WTC11 (cell line): ENCODE results near the gene LRRC7. TPM values are rescaled to one million over a fixed set of nuclear protein-coding genes. Genes with fewer than 3 reads are reported as not detected.

ENCODE experiments used
- ATAC-seq: fragments of 200-7000 bp; cut with Tn5 transposase; 2 replicates; pipeline ENCODE4 v1.10.0; 2021; ENCODE audit warnings: mild to moderate bottlenecking, moderate library complexity
- CTCF ChIA-PET: fragments of 300-600 bp; sonication (Branson Sonifier 250); formaldehyde crosslinking; loops from one replicate; lab custom pipeline; 2021; ENCODE audit warnings: antibody characterized with exemption; lab: Charles Lee
- POLR2A ChIA-PET: fragments of 350-600 bp; sonication (Branson Sonifier 250); formaldehyde crosslinking; loops from one replicate; lab custom pipeline; 2021; ENCODE audit warnings: antibody characterized with exemption; lab: Charles Lee
- DNase-seq: peaks from one replicate; pipeline ENCODE4 v3.0.0; 2021; ENCODE audit warnings: low spot score
- H3K27ac Mint-ChIP-seq: 2 replicates; pipeline ENCODE4 v1.8.0; 2021; ENCODE audit warnings: mixed read lengths
- H3K27me3 Mint-ChIP-seq: 2 replicates; pipeline ENCODE4 v1.8.0; 2021; ENCODE audit warnings: low read depth, mild to moderate bottlenecking, moderate library complexity, mixed read lengths
- H3K36me3 Mint-ChIP-seq: 2 replicates; pipeline ENCODE4 v1.8.0; 2021; ENCODE audit warnings: mixed read lengths
- H3K4me1 Mint-ChIP-seq: 2 replicates; pipeline ENCODE4 v1.8.0; 2022; ENCODE audit warnings: mixed read lengths
- H3K4me3 Mint-ChIP-seq: 2 replicates; pipeline ENCODE4 v1.8.0; 2021; ENCODE audit warnings: mild to moderate bottlenecking, moderate library complexity, mixed read lengths
- H3K9me3 Mint-ChIP-seq: 2 replicates; pipeline ENCODE4 v1.8.0; 2021; ENCODE audit warnings: mixed read lengths
- ARID4B ChIP-seq: sonication (generic); formaldehyde crosslinking; IDR thresholded peaks from 2 replicates; pipeline ENCODE4 v1.8.0; 2023; ENCODE audit warnings: missing genetic modification reagents, mild to moderate bottlenecking, borderline replicate concordance
- ATF3 ChIP-seq: sonication (generic); formaldehyde crosslinking; conservative IDR thresholded peaks from 2 replicates; pipeline ENCODE4 v1.8.1; 2022; ENCODE audit warnings: mild to moderate bottlenecking, missing genetic modification reagents
- CREB1 ChIP-seq: sonication (generic); formaldehyde crosslinking; IDR thresholded peaks from 2 replicates; pipeline ENCODE4 v1.8.0; 2023; ENCODE audit warnings: mild to moderate bottlenecking, missing genetic modification reagents
- CTCF ChIP-seq: fragments of 200-600 bp; IDR thresholded peaks from 2 replicates; pipeline ENCODE4 v1.8.0; 2022; ENCODE audit warnings: antibody characterized with exemption
- HMGA2 ChIP-seq: fragments of 250-450 bp; sonication (Bioruptor Pico); IDR thresholded peaks from 2 replicates; pipeline ENCODE4 v1.4.0; 2021; ENCODE audit warnings: mild to moderate bottlenecking, moderate library complexity
- MYBL2 ChIP-seq: sonication (generic); formaldehyde crosslinking; IDR thresholded peaks from 2 replicates; pipeline ENCODE4 v1.8.1; 2023; ENCODE audit warnings: mild to moderate bottlenecking, moderate library complexity, missing genetic modification reagents
- NFATC4 ChIP-seq: fragments of 250-450 bp; sonication (Bioruptor Pico); IDR thresholded peaks from 2 replicates; pipeline ENCODE4 v1.9.0; 2021; ENCODE audit warnings: mild to moderate bottlenecking
- RORB ChIP-seq: fragments of 250-450 bp; sonication (Bioruptor Pico); IDR thresholded peaks from 2 replicates; pipeline ENCODE4 v1.9.0; 2021; ENCODE audit warnings: mild to moderate bottlenecking
- SMAD3 ChIP-seq: sonication (generic); formaldehyde crosslinking; IDR thresholded peaks from 2 replicates; pipeline ENCODE4 v1.8.0; 2022; ENCODE audit warnings: missing genetic modification reagents, mild to moderate bottlenecking, borderline replicate concordance
- SMAD4 ChIP-seq: sonication (generic); formaldehyde crosslinking; IDR thresholded peaks from 2 replicates; pipeline ENCODE4 v1.8.0; 2022; ENCODE audit warnings: mild to moderate bottlenecking, missing genetic modification reagents
- USF1 ChIP-seq: sonication (generic); formaldehyde crosslinking; IDR thresholded peaks from 2 replicates; pipeline ENCODE4 v1.8.0; 2022; ENCODE audit warnings: mild to moderate bottlenecking, missing genetic modification reagents
- ZNF121 ChIP-seq: sonication (generic); formaldehyde crosslinking; IDR thresholded peaks from 2 replicates; pipeline ENCODE4 v1.8.0; 2023; ENCODE audit warnings: missing genetic modification reagents
- ZNF263 ChIP-seq: sonication (generic); formaldehyde crosslinking; IDR thresholded peaks from 2 replicates; pipeline ENCODE4 v1.8.1; 2022; ENCODE audit warnings: low read depth, mild to moderate bottlenecking, moderate library complexity, missing genetic modification reagents
- ZNF396 ChIP-seq: fragments of 250-450 bp; sonication (Bioruptor Pico); IDR thresholded peaks from 2 replicates; pipeline ENCODE4 v1.8.0; 2021; ENCODE audit warnings: mild to moderate bottlenecking, moderate library complexity, borderline replicate concordance
- ZNF416 ChIP-seq: fragments of 250-450 bp; sonication (Bioruptor Pico); IDR thresholded peaks from 2 replicates; pipeline ENCODE4 v1.9.0; 2021; ENCODE audit warnings: mild to moderate bottlenecking, inconsistent platforms
- ZNF671 ChIP-seq: fragments of 250-450 bp; sonication (Bioruptor Pico); IDR thresholded peaks from 2 replicates; pipeline ENCODE4 v1.8.0; 2021; ENCODE audit warnings: mild to moderate bottlenecking
- total RNA-seq: library from RNA; stranded (reverse); gene quantifications from 3 replicates; pipeline ENCODE4 v1.2.3, GENCODE V29; 2021
- TF ChIP-seq, protein P1 (sequence below): sonication (generic); formaldehyde crosslinking; IDR thresholded peaks from 2 replicates; pipeline ENCODE4 v1.8.1; 2022; ENCODE audit warnings: low read depth, missing genetic modification reagents, borderline replicate concordance
- TF ChIP-seq, protein P2 (sequence below): fragments of 250-450 bp; sonication (Bioruptor Pico); IDR thresholded peaks from 2 replicates; pipeline ENCODE4 v2.1.2; 2022; ENCODE audit warnings: mild to moderate bottlenecking, moderate library complexity
- TF ChIP-seq, protein P3 (sequence below): fragments of 250-450 bp; sonication (Bioruptor Pico); IDR thresholded peaks from 2 replicates; pipeline ENCODE4 v1.9.0; 2021; ENCODE audit warnings: mild to moderate bottlenecking

The LRRC7 gene
- total RNA-seq, 1 experiment from 2014 or later: not detected

- Mint-ChIP-seq H3K9me3 (peaks cover 9% of the 10 kb centered on the region), H3K36me3 (no peaks in the 10 kb centered on the region), H3K4me3 (no peak overlapping the region), H3K4me1 (no peaks in the 10 kb centered on the region), H3K27ac (no peak overlapping the region), H3K27me3 (no peaks in the 10 kb centered on the region)
- ChIA-PET CTCF (no interaction called here), POLR2A (interaction anchor here (0.5 kb wide), 1 partner anchor 210 kb away, joined by 4 read pairs; no protein-coding TSS in a partner anchor)
- DNase-seq (no peak), ATAC-seq (no peak)
- TF ChIP-seq, protein P1, sequence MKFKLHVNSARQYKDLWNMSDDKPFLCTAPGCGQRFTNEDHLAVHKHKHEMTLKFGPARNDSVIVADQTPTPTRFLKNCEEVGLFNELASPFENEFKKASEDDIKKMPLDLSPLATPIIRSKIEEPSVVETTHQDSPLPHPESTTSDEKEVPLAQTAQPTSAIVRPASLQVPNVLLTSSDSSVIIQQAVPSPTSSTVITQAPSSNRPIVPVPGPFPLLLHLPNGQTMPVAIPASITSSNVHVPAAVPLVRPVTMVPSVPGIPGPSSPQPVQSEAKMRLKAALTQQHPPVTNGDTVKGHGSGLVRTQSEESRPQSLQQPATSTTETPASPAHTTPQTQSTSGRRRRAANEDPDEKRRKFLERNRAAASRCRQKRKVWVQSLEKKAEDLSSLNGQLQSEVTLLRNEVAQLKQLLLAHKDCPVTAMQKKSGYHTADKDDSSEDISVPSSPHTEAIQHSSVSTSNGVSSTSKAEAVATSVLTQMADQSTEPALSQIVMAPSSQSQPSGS (CRISPR knock-in tag): no peak
- TF ChIP-seq ZNF671 (CRISPR knock-in tag): no peak
- TF ChIP-seq, protein P2, sequence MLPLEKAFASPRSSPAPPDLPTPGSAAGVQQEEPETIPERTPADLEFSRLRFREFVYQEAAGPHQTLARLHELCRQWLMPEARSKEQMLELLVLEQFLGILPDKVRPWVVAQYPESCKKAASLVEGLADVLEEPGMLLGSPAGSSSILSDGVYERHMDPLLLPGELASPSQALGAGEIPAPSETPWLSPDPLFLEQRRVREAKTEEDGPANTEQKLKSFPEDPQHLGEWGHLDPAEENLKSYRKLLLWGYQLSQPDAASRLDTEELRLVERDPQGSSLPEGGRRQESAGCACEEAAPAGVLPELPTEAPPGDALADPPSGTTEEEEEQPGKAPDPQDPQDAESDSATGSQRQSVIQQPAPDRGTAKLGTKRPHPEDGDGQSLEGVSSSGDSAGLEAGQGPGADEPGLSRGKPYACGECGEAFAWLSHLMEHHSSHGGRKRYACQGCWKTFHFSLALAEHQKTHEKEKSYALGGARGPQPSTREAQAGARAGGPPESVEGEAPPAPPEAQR (CRISPR knock-in tag): no peak
- TF ChIP-seq MYBL2 (CRISPR knock-in tag): no peak
- TF ChIP-seq ZNF263: no peak
- TF ChIP-seq ZNF121 (CRISPR knock-in tag): no peak
- no peak for TF ChIP-seq CREB1
- no peak for TF ChIP-seq ATF3 (CRISPR knock-in tag)
- TF ChIP-seq, protein P3, sequence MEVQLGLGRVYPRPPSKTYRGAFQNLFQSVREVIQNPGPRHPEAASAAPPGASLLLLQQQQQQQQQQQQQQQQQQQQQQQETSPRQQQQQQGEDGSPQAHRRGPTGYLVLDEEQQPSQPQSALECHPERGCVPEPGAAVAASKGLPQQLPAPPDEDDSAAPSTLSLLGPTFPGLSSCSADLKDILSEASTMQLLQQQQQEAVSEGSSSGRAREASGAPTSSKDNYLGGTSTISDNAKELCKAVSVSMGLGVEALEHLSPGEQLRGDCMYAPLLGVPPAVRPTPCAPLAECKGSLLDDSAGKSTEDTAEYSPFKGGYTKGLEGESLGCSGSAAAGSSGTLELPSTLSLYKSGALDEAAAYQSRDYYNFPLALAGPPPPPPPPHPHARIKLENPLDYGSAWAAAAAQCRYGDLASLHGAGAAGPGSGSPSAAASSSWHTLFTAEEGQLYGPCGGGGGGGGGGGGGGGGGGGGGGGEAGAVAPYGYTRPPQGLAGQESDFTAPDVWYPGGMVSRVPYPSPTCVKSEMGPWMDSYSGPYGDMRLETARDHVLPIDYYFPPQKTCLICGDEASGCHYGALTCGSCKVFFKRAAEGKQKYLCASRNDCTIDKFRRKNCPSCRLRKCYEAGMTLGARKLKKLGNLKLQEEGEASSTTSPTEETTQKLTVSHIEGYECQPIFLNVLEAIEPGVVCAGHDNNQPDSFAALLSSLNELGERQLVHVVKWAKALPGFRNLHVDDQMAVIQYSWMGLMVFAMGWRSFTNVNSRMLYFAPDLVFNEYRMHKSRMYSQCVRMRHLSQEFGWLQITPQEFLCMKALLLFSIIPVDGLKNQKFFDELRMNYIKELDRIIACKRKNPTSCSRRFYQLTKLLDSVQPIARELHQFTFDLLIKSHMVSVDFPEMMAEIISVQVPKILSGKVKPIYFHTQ: no peak
- no peak for TF ChIP-seq HMGA2 (CRISPR knock-in tag)
- TF ChIP-seq NFATC4: no peak
- TF ChIP-seq RORB (CRISPR knock-in tag): no peak
- TF ChIP-seq ARID4B (CRISPR knock-in tag): no peak
- no peak for TF ChIP-seq ZNF416 (CRISPR knock-in tag)
- no peak for TF ChIP-seq USF1 (CRISPR knock-in tag)
- TF ChIP-seq CTCF: no peak
- no peak for TF ChIP-seq SMAD4 (CRISPR knock-in tag)
- no peak for TF ChIP-seq ZNF396 (CRISPR knock-in tag)
- no peak for TF ChIP-seq SMAD3 (CRISPR knock-in tag)
Observed at GRCh38 chr1:70109241-70109640, 541.5 kb downstream of the LRRC7 start.
